Spleen (tissue), 7 donors: Measurements from ENCODE around the gene CCDC137.

Source experiments
- POLR2A ChIP-seq, 3 donors: fragments of 450-650 bp; IDR thresholded peaks; one replicate each; pipeline ENCODE4 v1.5.1; 2017; ENCODE audit warnings: antibody characterized with exemption in 3 of 3, mild to moderate bottlenecking in 1 of 3
- POLR2AphosphoS5 ChIP-seq, 3 donors: sonication (generic); formaldehyde crosslinking; IDR thresholded peaks; one replicate each; pipeline ENCODE4 v1.5.1; 2017; ENCODE audit warnings: antibody characterized with exemption in 3 of 3
- TF ChIP-seq, protein P1 (sequence below), 11 experiments: fragments of 200-600 bp in 7 of 11; fragments of 450-650 bp in 4 of 11; sonication (generic) in 4 of 11; IDR thresholded peaks in 8 of 11; conservative IDR thresholded peaks in 3 of 11; 1 replicate in 7 of 11; 2 replicates in 4 of 11; pipeline versions ENCODE4 v1.4.0 to v1.8.0; 2016 to 2021; ENCODE audit warnings: antibody characterized with exemption in 11 of 11, inconsistent platforms in 4 of 11, mild to moderate bottlenecking in 1 of 11
- donor health status: DM: no; HTN: no; CAD: no; lungs with moderate emphysema.
- donor health status: DM: no; HTN: no; CAD: no.
- donor health status: DM: no; HTN: no; CAD: no.

- TF ChIP-seq POLR2AphosphoS5 (IDR thresholded peaks at IDR 0.05) (no peak), POLR2A (IDR thresholded peaks at IDR 0.05) (no peak)
- TF ChIP-seq, protein P1, sequence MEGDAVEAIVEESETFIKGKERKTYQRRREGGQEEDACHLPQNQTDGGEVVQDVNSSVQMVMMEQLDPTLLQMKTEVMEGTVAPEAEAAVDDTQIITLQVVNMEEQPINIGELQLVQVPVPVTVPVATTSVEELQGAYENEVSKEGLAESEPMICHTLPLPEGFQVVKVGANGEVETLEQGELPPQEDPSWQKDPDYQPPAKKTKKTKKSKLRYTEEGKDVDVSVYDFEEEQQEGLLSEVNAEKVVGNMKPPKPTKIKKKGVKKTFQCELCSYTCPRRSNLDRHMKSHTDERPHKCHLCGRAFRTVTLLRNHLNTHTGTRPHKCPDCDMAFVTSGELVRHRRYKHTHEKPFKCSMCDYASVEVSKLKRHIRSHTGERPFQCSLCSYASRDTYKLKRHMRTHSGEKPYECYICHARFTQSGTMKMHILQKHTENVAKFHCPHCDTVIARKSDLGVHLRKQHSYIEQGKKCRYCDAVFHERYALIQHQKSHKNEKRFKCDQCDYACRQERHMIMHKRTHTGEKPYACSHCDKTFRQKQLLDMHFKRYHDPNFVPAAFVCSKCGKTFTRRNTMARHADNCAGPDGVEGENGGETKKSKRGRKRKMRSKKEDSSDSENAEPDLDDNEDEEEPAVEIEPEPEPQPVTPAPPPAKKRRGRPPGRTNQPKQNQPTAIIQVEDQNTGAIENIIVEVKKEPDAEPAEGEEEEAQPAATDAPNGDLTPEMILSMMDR (IDR thresholded peaks at IDR 0.05 in 8 of 11, conservative IDR thresholded peaks at IDR 0.05 in 3 of 11), result no peak
These were observed 21.3 kb upstream of the CCDC137 start for GRCh38 chr17:81644976-81645952.
